Stimulated activated CD4-positive, alpha-beta T cell treated with anti-CD3 and anti-CD28 coated beads, Interleukin-4, amount 100 ng/mL, for 48 hours (primary cell): ENCODE measurements around the gene SELENON.

Source experiments
- DNase-seq, 2 donors: peaks; one replicate each; pipeline ENCODE4 v3.0.0-alpha.2; 2020; ENCODE audit warnings: low read depth in 2 of 2

SELENON gene

DNA sequence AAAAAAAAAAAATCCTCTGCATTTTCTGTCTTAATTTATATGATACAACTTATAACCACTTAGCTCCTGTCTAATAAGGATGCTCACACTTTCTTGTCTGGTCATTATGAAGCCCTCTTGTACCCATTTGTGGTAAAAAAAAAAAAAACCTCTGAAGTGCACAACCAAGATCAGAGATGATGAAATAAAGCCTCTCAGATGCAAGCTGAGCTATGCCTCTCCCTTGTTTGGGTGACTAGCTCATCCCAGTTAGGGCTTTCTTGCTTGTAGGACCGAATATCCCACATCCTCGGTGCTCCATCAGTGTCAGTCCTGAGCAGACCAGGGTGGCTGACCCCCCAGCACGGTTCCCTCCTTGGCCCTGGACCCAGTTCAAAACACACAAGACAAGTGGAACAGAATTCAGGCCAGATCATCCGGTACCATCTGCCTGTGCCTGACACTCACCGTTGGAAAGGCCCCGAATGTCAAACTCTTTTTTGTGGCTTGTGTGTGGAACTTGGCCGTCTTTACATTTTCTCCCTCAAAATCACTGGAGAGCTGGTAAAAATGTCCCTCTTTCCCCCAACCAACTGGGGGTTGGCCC lies 6.3 kb upstream of the SELENON start:
- DNase-seq = no peak

DNA sequence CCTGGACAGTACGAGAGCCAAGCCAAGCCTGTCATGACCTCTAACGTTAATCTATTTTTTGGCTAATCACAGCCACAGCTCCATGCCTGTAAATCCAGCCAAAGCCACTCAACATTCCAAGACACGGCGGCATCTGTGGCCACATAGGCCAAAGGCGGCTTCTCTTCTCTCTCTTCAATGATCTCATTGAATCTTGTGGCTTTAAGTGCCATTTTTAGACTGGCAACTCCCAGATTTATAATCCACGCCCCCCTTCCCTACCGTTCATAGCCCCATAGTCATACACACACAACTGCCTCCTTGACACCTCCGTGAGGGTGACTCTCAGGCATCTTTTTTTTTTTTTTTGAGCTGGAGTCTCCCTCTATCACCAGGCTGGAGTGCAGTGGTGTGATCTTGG lies 5.7 kb upstream of the SELENON start:
- no peak for DNase-seq

DNA sequence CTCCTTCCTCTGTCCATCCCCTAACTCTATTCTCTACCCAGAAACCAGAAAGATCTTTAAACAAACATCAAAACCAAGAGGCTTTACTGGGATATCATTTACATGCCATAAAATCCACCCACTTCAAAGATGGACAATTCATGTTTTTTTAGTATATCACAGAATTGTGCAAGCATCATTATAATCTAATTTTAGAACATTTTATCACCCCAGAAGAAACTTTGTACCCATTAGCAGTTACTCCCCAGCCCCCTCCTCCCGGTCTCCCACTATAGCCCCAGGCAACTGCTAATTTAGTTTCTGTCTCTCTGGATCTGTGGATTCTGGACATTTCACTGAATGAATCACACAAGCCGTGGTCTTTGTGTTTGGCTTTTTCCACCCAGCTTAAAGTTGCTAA lies 4.8 kb upstream of the SELENON start:
- no peak for DNase-seq

DNA sequence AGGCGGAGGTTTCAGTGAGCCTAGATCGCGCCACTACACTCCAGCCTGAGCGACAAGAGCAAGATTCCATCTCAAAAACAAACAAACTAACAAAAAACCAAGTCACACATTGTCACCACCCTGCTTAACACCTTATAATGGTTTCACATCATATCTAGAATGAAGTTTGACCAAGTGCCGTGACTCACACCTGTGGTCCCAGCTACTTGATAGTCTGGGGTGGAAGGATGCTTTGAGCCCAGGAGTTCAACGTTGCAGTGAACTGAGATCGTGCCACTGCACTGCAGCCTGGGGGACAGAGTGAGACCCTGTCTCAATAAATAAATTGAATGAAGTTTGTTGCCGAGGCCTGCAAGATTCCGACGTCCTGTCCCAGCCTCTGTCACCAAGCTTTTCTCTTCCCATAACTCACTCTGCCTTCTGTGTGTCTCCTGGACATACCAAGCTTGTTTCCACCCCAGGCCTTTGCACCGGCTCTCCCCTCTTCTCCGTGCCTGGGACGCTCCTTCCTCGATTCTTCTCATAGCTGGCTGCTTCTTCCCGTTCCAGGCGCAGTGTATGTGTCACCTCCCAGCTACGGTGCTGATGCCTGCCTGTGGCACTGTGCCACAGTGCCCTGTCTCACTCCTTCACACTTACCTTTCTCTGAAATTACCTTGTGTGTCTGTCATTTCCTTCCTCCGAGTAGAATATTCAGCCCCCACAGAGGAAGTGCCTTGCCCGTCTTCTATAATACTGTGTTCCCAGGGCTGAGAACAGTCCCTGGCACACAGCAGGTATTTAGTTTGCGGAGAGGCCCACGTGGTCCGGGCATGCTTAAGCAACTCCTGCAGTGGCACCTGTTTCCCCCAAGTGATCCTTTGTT lies 3.8 kb upstream of the SELENON start:
- peak in 1 of 2 donors; percentile 36 for DNase-seq

DNA sequence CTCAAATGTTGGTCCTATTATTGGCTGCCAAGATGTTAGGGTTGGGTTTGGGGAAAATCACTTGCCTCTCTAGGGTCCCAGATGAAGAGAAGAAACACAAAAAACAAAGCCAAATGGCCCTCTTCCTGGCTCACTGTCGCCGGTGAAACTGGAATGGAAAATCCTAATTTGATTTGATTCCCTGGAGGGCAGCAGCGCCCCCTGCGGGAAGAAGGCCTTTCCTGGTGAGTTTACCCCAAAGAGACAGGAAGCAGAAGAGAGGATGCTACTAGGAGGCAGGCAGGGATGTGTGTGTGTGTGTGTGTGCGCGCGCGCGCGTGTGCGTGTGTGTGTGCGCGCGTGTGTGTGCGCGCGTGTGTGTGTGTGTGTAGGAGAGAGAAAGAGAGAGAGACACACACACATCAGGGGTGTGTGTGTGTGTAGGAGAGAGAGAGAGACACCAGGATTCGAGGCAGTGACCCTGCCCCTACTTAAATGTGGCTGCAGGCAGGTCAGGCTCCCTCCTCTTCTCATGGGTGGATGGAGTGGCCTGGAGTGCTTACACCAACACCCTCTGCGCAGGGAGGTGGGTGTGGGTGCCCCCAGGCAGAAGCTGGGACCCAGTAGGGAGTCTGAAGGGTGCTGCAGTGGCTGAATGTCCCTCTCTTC lies 3.1 kb upstream of the SELENON start:
- DNase-seq = peak; percentile 86 to 87

DNA sequence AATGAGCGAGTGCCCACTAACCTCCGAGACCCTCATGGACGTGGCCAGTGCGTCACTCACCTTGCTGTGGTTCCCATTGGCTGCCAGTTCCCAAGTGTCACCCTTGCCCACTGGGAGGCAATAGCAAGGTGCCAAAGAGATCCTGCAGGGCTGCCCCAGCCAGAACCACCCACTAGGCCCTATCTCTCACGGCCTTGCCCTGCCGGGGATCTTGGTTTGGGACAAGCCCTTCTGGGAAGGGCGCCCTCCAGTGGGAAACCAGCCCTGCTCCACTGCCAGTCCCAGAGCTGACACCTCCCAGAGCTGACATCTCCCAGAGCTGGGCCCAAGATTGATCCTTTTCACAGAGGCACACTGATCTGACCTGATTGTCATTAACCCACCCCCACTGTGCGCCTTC lies 2.1 kb upstream of the SELENON start:
- DNase-seq = peak in 1 of 2 donors; percentile 41

DNA sequence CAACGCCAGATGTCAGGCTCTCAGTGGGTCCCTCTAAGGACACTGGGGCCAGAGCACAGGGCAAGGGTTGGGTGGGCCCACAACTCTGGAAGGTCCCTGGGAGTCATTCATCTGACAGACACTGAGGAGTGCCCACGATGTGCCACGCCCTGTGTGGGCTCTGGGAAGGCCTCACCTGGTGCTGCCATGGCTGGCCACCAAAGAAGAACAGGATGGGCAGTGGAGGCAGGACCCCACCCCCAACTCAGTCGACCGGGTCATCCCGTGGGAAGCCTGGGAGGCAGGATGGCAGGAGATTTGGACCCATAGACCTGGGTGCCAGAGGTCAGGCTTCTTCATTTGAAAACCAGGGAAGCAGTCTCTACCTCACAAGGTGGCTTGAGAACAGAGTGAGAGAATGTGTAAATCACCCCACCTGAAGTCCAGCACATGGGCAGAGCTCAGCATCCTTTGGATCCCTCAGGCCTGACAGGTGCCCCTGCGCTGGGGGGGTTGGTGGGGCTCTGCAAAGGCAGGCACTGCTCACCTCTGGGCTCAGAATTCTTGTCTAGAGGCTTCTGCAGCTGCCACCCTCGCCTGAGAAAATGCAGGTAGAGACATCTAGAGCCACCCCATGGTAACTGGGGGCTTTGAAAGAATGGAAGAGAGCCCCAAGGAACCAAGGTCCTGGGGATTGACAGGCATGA lies 1.2 kb upstream of the SELENON start:
- DNase-seq = no peak

GRCh38 chr1:25799352-25799934 lies 550 bp upstream of the SELENON start:
- no peak for DNase-seq

DNA sequence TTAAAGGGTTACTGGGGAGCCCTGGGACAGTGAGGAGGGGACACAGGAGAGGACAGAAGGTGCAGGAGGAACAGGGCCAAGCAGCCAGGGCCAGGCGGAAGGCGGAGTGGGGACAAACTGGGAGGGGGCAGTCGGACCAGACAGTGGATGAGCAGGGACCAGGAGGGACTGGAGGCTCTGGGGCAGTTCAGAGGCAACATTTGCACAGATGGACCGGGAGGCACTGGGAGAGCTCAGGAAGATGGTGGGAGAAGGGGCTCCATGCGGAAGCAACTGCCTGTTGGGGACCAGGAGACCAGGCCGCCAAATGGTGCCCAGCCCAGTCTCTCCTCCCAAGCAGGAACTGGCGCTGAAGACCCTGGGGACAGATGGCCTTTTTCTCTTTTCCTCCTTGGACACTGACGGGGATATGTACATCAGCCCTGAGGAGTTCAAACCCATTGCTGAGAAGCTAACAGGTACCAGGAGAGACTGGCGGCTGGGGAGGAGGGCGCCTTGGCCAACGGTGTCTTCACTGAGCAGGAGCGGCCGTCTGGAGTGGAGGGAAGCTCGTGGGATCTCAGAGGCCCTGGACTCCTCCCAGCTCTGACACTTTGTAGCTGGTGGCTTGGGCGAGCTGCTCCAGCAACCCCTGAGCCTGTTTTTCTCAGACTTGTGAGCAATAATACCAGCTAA lies 847 bp downstream of the SELENON start:
- no peak for DNase-seq

GRCh38 chr1:25802915-25803314 lies 2.9 kb downstream of the SELENON start:
- DNase-seq = no peak

- DNase-seq = no peak
Measured at GRCh38 chr1:25803368-25803767, 3.4 kb downstream of the SELENON start.

GRCh38 chr1:25804244-25804963 lies 4.4 kb downstream of the SELENON start:
- DNase-seq = peak in 1 of 2 donors; percentile 41

GRCh38 chr1:25804964-25805862 lies 5.2 kb downstream of the SELENON start:
- DNase-seq = no peak

DNA sequence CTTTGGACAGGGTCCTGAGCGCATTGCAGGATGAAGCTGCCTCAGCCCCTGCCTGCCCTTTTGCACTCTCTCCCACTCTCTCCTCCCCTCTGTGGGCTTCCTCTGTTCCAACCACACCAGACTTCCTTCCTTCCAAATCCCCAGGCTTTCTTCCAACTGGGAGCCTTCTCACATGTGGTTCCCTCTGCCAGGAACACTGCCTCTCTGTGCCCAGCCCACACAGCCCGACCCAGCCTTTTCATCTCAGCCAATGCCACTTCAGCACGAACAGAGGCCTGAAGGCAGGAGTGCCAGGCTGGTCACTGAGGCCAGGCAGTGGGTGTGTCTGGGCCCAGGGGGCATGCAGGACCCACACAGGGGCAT lies 5.9 kb downstream of the SELENON start:
- no peak for DNase-seq

GRCh38 chr1:25806418-25806817 lies 6.4 kb downstream of the SELENON start:
- DNase-seq = no peak

DNA sequence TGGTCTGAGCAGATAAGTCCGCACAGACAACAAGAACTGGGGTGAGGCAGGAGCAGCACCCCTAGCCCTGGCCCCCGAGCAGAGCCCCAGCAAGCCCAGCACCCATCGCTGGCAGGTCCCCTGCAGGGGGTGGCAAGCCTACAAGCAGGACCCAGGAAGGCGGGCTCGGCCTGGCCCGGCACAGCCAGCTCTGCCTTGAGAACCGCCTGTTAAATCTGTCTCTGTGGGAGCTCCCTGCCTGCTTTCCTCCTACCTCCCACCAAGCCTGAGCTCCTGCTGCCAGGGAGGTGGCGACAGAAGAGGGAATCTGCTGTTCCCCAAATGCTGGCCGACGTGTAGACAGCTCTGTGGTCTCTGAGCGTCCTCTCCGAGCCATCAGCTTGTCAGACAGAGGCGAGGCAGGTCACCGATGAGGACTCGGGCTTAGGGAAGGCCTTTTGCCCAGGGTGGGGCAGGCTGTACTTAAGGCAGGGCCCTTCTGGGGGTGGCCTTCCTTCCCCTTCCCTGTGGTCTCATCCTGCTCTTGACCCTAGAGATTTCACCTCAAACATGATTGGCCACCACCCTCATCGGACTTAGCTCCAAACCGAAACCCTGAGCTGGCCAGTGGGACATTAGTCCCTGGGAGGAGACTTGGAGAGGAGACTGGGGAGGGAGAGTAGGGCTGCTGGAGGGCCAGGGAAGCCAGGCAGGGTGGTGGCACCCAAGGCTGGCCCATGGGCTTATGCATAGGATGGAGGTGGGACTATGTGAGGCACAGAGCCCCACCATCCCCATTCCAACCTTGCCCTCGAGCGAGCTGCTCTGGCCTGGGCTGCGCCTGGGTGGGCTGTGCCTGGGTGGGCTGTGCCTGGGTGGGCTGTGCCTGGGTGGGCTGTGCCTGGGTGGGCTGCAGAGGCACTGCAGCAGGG lies 7.7 kb downstream of the SELENON start:
- no peak for DNase-seq

GRCh38 chr1:25808481-25809244 lies 8.7 kb downstream of the SELENON start:
- no peak for DNase-seq
